CD4-positive, alpha-beta T cell (primary cell): Measurements from ENCODE around the gene RDH13. TPM values are rescaled to one million over a fixed set of nuclear protein-coding genes. Genes with fewer than 3 reads are reported as not detected.
"Not testable (repeated sequence)": the region's sequence is repeated elsewhere in the genome, so short reads cannot be mapped to it uniquely, and the experiment has no call there.

Experiments used
- ATAC-seq: fragments of 200-7000 bp; cut with Tn5 transposase; one replicate; pipeline ENCODE4 v1.10.0; 2022; ENCODE audit warnings: mild to moderate bottlenecking; ENCODE audit not compliant: poor library complexity
- CTCF ChIA-PET: fragments of 350-600 bp; sonication (Branson Sonifier 250); formaldehyde crosslinking; loops from one replicate; lab custom pipeline; 2021; ENCODE audit warnings: antibody characterized with exemption, inconsistent platforms; lab: Charles Lee
- POLR2A ChIA-PET: fragments of 350-600 bp; sonication (Branson Sonifier 250); formaldehyde crosslinking; loops from one replicate; lab custom pipeline; 2021; ENCODE audit warnings: antibody characterized with exemption, inconsistent platforms; lab: Charles Lee
- DNase-seq, 14 experiments: peaks; one replicate each; pipeline ENCODE4 v3.0.0-alpha.2; 2013 to 2020; ENCODE audit warnings: mixed read lengths in 2 of 14
- H3K27ac ChIP-seq, 2 donors: one replicate each; pipeline versions ENCODE4 v1.5.1 to v1.7.0; 2013; ENCODE audit warnings: low read length in 2 of 2, low read depth in 1 of 2, mild to moderate bottlenecking in 1 of 2
- H3K27me3 ChIP-seq, 2 experiments: 1 replicate in 1 of 2; 2 replicates in 1 of 2; pipeline versions ENCODE4 v1.6.1 to v1.7.0; 2013; ENCODE audit warnings: low read length in 2 of 2, control low read depth in 1 of 2, mild to moderate bottlenecking in 1 of 2, moderate library complexity in 1 of 2; ENCODE audit not compliant: insufficient read depth in 2 of 2, control insufficient read depth in 1 of 2
- H3K36me3 ChIP-seq: one replicate; pipeline ENCODE4 v1.6.1; 2013; ENCODE audit warnings: low read length, control low read depth; ENCODE audit not compliant: insufficient read depth
- H3K4me1 ChIP-seq: one replicate; pipeline ENCODE4 v1.6.1; 2013; ENCODE audit warnings: low read length, control low read depth; ENCODE audit not compliant: insufficient read depth
- H3K4me3 ChIP-seq: one replicate; pipeline ENCODE4 v1.5.1; 2013; ENCODE audit warnings: mild to moderate bottlenecking, low read length, moderate library complexity
- H3K9me3 ChIP-seq, 2 experiments: 1 replicate in 1 of 2; 2 replicates in 1 of 2; pipeline versions ENCODE4 v1.6.1 to v1.7.0; 2013; ENCODE audit warnings: low read length in 2 of 2, mild to moderate bottlenecking in 2 of 2, control low read depth in 1 of 2, moderate library complexity in 1 of 2; ENCODE audit not compliant: control insufficient read depth in 1 of 2, insufficient read depth in 1 of 2
- H3K27ac Mint-ChIP-seq: one replicate; pipeline ENCODE4 v1.8.0; 2020; ENCODE audit warnings: mixed read lengths
- H3K27me3 Mint-ChIP-seq: one replicate; pipeline ENCODE4 v1.8.0; 2021; ENCODE audit warnings: mixed read lengths
- H3K36me3 Mint-ChIP-seq: one replicate; pipeline ENCODE4 v1.8.0; 2021; ENCODE audit warnings: low read depth, mixed read lengths
- H3K4me1 Mint-ChIP-seq: one replicate; pipeline ENCODE4 v1.8.0; 2021; ENCODE audit warnings: low read depth, mixed read lengths
- H3K4me3 Mint-ChIP-seq: one replicate; pipeline ENCODE4 v1.8.0; 2020; ENCODE audit warnings: mild to moderate bottlenecking, mixed read lengths
- H3K9me3 Mint-ChIP-seq: one replicate; pipeline ENCODE4 v1.8.0; 2020; ENCODE audit warnings: mixed read lengths
- intact Hi-C, 2 experiments: fragments of 100-400 bp; cut with DNase I in 1 of 2; cut with micrococcal nuclease in 1 of 2; formaldehyde crosslinking; loops; one replicate each; pipeline versions ENCODE4 v1.15.1 to v1.9.0; 2023 to 2025; cut with DNase I, micrococcal nuclease
- total RNA-seq, 174 experiments: library from RNA in 2 of 174; stranded (reverse) in 2 of 174; gene quantifications; one replicate each; pipeline ENCODE4 v1.2.3 and lab custom pipeline; 2021 to 2026
- TF ChIP-seq, protein P1 (sequence below): fragments of 200-600 bp; IDR thresholded peaks from one replicate; pipeline ENCODE4 v1.8.0; 2022; ENCODE audit warnings: antibody characterized with exemption, mild to moderate bottlenecking

RDH13 gene
- total RNA-seq, 2 experiments from 2014 or later: 7.4 to 8.8 TPM

GRCh38 chr19:55036058-55036457 lies 26.9 kb downstream of the RDH13 start:
- Histone ChIP-seq H3K9me3 (peaks cover 0 to 10% of the 10 kb centered on the region in 2 experiments), H3K4me1 (peaks cover 1% of the 10 kb centered on the region), H3K27ac (no peak overlapping the region), H3K4me3 (no peak overlapping the region), H3K27me3 (no peaks in the 10 kb centered on the region), H3K36me3 (no peaks in the 10 kb centered on the region)
- ATAC-seq (no peak), DNase-seq (no peak)
- H3K9me3 Mint-ChIP-seq: peaks cover 2% of the 10 kb centered on the region
- POLR2A ChIA-PET: no interaction called here
- intact Hi-C loops: no loop called here
- peaks cover 5% of the 10 kb centered on the region for H3K4me1 Mint-ChIP-seq
- no peaks in the 10 kb centered on the region for H3K27me3 Mint-ChIP-seq
- TF ChIP-seq, protein P1, sequence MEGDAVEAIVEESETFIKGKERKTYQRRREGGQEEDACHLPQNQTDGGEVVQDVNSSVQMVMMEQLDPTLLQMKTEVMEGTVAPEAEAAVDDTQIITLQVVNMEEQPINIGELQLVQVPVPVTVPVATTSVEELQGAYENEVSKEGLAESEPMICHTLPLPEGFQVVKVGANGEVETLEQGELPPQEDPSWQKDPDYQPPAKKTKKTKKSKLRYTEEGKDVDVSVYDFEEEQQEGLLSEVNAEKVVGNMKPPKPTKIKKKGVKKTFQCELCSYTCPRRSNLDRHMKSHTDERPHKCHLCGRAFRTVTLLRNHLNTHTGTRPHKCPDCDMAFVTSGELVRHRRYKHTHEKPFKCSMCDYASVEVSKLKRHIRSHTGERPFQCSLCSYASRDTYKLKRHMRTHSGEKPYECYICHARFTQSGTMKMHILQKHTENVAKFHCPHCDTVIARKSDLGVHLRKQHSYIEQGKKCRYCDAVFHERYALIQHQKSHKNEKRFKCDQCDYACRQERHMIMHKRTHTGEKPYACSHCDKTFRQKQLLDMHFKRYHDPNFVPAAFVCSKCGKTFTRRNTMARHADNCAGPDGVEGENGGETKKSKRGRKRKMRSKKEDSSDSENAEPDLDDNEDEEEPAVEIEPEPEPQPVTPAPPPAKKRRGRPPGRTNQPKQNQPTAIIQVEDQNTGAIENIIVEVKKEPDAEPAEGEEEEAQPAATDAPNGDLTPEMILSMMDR: no peak
- no peak overlapping the region for H3K4me3 Mint-ChIP-seq
- H3K27ac Mint-ChIP-seq: no peak overlapping the region
- CTCF ChIA-PET: no interaction called here
- H3K36me3 Mint-ChIP-seq: no peaks in the 10 kb centered on the region

GRCh38 chr19:55034751-55035150 lies 28.2 kb downstream of the RDH13 start:
- H3K9me3 Mint-ChIP-seq: peaks cover under 1% of the 10 kb centered on the region
- ChIA-PET POLR2A (no interaction called here), CTCF (no interaction called here)
- Histone ChIP-seq H3K4me1 (no peaks in the 10 kb centered on the region), H3K9me3 (peaks cover 0 to 10% of the 10 kb centered on the region in 2 experiments), H3K36me3 (no peaks in the 10 kb centered on the region), H3K27ac (no peak overlapping the region), H3K4me3 (no peak overlapping the region), H3K27me3 (no peaks in the 10 kb centered on the region)
- intact Hi-C loops: no loop called here
- H3K27ac Mint-ChIP-seq: no peak overlapping the region
- H3K27me3 Mint-ChIP-seq: no peaks in the 10 kb centered on the region
- H3K4me3 Mint-ChIP-seq: no peak overlapping the region
- no peak for DNase-seq
- no peak for ATAC-seq
- H3K4me1 Mint-ChIP-seq: peaks cover 2% of the 10 kb centered on the region
- H3K36me3 Mint-ChIP-seq: no peaks in the 10 kb centered on the region
- TF ChIP-seq, protein P1: no peak

- H3K27ac Mint-ChIP-seq, H3K9me3 Mint-ChIP-seq, CTCF ChIA-PET, H3K4me1 Mint-ChIP-seq, H3K36me3 Mint-ChIP-seq, H3K4me3 ChIP-seq, H3K27me3 Mint-ChIP-seq, H3K9me3 ChIP-seq, intact Hi-C loops, H3K36me3 ChIP-seq, POLR2A ChIA-PET, H3K27me3 ChIP-seq, H3K4me1 ChIP-seq, H3K27ac ChIP-seq, H3K4me3 Mint-ChIP-seq, ATAC-seq, DNase-seq: not testable (repeated sequence)
Observed at GRCh38 chr19:55032976-55033643, 29.8 kb downstream of the RDH13 start.
